ENCODE measurements around the gene SNX25. TPM values are rescaled to one million over a fixed set of nuclear protein-coding genes. Genes with fewer than 3 reads are reported as not detected.

Gene SNX25
- total RNA-seq, 4 donors from 2014 or later, result 7.1 to 113 (median 20.9) TPM

- H3K36me3 ChIP-seq, result no peaks in the 10 kb centered on the region
- no peaks in the 10 kb centered on the region for H3K9me3 ChIP-seq
- H3K27ac ChIP-seq, result no peak overlapping the region
- TF ChIP-seq POLR2A (IDR thresholded peaks at IDR 0.05) (no peak), CTCF (IDR thresholded peaks at IDR 0.05) (no peak)
- H3K4me1 ChIP-seq, result no peaks in the 10 kb centered on the region
- DNase-seq, result no peak
- no peaks in the 10 kb centered on the region for H3K27me3 ChIP-seq
- intact Hi-C loops (cut with DNase I; ENCODE audit: low total_unique reads), result no loop called here
- no peak overlapping the region for H3K4me3 ChIP-seq
Observed at GRCh38 chr4:185212581-185212980, 3.2 kb downstream of the SNX25 start.

- no peak for DNase-seq
- no peaks in the 10 kb centered on the region for H3K9me3 ChIP-seq
- no peak overlapping the region for H3K27ac ChIP-seq
- no peaks in the 10 kb centered on the region for H3K36me3 ChIP-seq
- TF ChIP-seq POLR2A (IDR thresholded peaks at IDR 0.05) (no peak), CTCF (IDR thresholded peaks at IDR 0.05) (no peak)
- H3K4me3 ChIP-seq, result no peak overlapping the region
- intact Hi-C loops (cut with DNase I; ENCODE audit: low total_unique reads), result no loop called here
- H3K4me1 ChIP-seq, result no peaks in the 10 kb centered on the region
- H3K27me3 ChIP-seq, result no peaks in the 10 kb centered on the region
Observed at GRCh38 chr4:185213877-185214276, 4.5 kb downstream of the SNX25 start.

- no peaks in the 10 kb centered on the region for H3K9me3 ChIP-seq
- H3K27me3 ChIP-seq, result no peaks in the 10 kb centered on the region
- DNase-seq, result no peak
- intact Hi-C loops (cut with DNase I; ENCODE audit: low total_unique reads), result no loop called here
- H3K4me3 ChIP-seq, result no peak overlapping the region
- peak overlapping the region in 1 of 2 donors; percentile 30 for H3K27ac ChIP-seq
- H3K36me3 ChIP-seq, result no peaks in the 10 kb centered on the region
- no peaks in the 10 kb centered on the region for H3K4me1 ChIP-seq
- TF ChIP-seq CTCF (IDR thresholded peaks at IDR 0.05) (no peak), POLR2A (IDR thresholded peaks at IDR 0.05) (no peak)
Observed at GRCh38 chr4:185215261-185215660, 5.9 kb downstream of the SNX25 start.

GRCh38 chr4:185217408-185217975 lies 8.1 kb downstream of the SNX25 start:
- Histone ChIP-seq H3K36me3 (no peaks in the 10 kb centered on the region), H3K27me3 (no peaks in the 10 kb centered on the region), H3K9me3 (no peaks in the 10 kb centered on the region), H3K27ac (no peak overlapping the region), H3K4me1 (no peaks in the 10 kb centered on the region), H3K4me3 (no peak overlapping the region)
- intact Hi-C loops (cut with DNase I; ENCODE audit: low total_unique reads), result no loop called here
- no peak for TF ChIP-seq CTCF (IDR thresholded peaks at IDR 0.05)
- no peak for DNase-seq

GRCh38 chr4:185218312-185218711 lies 8.9 kb downstream of the SNX25 start:
- Histone ChIP-seq H3K27me3 (no peaks in the 10 kb centered on the region), H3K9me3 (no peaks in the 10 kb centered on the region), H3K36me3 (no peaks in the 10 kb centered on the region), H3K4me1 (no peaks in the 10 kb centered on the region), H3K4me3 (no peak overlapping the region), H3K27ac (no peak overlapping the region)
- intact Hi-C loops (cut with DNase I; ENCODE audit: low total_unique reads), result no loop called here
- no peak for DNase-seq
- TF ChIP-seq POLR2A (IDR thresholded peaks at IDR 0.05) (no peak), CTCF (IDR thresholded peaks at IDR 0.05) (no peak)
